Measurements from ENCODE around the gene TUBB3. TPM values are rescaled to one million over a fixed set of nuclear protein-coding genes. Genes with fewer than 3 reads are reported as not detected.

Gene TUBB3
- total RNA-seq, 2 donors from 2014 or later: 3.3 to 4.2 TPM

DNA sequence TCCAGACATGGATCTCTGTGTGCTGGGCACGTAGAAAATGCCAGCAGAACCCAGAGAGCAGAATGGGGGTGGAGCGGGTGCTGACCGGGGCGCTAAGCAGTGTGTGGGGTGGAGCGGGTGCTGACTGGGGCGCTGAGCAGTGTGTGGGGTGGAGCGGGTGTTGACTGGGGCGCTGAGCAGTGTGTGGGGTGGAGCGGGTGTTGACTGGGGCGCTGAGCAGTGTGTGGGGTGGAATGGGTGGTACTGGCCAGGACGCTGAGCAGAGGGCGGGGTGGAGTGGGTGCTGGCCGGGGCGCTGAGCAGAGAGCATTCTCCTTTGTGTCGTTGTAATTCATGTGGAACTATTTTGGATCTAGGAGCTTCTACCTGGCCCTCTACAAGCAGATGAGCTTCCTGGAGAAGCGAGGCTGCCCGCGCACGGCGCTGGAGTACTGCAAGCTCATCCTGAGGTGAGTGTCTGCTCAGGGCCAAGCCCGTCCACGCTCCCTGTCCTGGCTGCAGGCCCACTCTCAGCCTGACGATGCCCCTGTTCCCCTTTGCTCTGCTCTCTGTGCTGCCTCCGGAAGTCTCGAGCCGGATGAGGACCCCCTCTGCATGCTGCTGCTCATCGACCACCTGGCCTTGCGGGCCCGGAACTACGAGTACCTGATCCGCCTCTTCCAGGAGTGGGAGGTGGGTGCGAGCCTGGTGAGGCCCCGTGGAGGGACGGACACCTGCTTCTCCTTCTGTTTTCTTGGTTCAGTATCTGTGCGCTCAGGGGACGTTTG lies 24.8 kb upstream of the TUBB3 start:
- DNase-seq: no peak
- intact Hi-C loops (cut with DNase I, micrococcal nuclease): no loop called here
- peak; percentile 75 for ATAC-seq

DNA sequence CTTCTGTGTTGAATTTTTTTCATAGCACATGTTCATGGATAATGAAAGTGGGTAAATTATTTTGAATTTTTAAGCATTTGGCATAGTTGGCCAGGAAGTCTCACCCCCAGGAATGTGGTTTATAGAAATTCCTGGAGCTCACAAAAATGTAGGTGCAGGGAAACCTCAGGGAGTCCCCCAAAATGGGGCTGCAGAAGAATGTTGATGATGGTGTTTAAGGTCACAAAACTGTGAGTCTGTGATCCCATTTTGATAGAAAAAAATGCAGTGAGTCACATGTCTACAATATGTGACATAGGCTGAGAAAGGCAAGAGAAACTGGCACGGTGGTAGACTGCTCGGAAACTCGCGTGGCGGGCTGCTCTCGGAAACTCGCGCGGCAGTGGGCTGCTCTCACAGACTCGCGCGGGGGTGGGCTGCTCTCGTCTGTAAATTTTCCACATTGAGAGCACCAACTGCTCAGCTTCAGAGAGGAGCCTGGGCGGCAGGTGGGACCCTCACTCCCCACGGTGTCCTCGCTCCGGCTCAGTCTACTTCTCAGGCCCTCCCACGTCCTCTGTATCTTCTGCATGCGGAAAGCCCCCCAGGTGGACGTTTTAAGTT lies 23.2 kb upstream of the TUBB3 start:
- ATAC-seq (no peak), DNase-seq (no peak)
- intact Hi-C loops (cut with DNase I, micrococcal nuclease): no loop called here

DNA sequence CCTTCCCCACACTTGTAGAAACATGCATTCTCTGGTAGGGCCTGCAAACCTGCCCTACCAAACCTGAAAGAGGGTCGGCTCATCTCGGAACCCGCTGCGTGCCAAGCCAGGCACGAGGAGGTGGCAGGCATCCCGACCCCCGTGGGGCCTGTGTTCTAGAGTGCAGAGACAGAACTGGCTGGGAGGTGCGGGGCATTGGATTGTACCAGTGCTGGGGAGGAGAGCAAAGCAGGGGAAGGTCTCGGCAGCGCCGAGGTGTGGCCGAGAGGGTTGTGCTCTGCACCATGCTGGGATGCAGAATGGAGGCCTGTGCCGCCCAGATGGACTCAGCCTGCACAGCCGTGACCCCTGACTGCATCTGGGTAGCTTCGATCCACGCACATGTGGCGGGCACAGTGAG lies 22.3 kb upstream of the TUBB3 start:
- intact Hi-C loops (cut with DNase I, micrococcal nuclease): no loop called here

DNA sequence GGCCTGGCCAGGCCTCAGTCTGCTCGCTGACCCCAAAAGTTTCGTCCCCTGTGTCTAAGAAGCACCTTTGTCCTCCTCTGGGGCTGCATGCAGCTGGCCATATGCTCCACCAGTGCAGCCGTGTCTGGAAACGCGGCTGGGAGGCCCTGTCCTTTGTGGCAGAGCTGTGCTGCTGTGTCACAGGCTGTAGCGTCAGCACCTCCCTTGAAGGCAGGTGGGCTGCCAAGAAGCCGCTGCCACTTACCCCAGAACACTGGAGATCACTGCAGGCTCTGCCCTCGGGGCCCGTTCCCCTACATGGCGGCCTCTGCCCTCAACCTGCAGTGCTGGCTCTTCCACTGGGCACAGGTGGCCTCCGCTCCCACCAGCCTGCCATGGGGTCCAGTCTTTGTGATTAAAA lies 20.2 kb upstream of the TUBB3 start:
- no peak for DNase-seq
- intact Hi-C loops (cut with DNase I, micrococcal nuclease): no loop called here
- no peak for ATAC-seq

More for the DNA sequence above, 22.3 kb upstream of the TUBB3 start:
- DNase-seq: no peak
- ATAC-seq: no peak

DNA sequence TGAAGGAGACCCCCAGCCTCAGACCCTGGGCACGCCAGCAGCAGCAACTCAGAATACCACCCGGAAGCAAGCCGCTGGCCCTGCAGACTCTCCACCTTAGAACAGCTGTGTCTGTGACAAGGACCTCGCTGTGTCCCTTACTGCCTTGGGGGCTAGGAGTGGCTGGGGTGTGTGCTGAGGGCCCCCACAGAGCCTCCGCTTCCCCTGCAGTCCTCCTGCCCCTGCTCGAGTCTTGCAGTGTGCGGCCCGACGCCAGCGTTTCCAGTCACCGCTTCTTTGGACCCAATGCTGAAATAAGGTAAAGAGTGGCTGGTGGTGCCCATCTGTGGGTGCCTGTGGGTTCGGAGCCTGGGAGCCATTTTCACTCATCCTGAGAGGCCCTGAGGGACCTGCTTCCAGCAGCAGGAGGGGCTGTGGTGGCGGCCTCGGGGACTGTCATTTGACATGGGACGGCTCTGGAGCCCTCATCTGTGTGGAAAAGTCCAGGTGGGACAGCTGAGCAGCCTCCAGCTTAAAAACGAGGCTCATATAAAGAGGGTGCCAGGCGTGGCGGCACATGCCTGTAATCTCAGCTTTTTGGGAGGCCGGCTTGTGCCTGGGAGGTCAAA lies 19.1 kb upstream of the TUBB3 start:
- intact Hi-C loops (cut with DNase I, micrococcal nuclease): no loop called here
- DNase-seq (no peak), ATAC-seq (peak; percentile 3)

DNA sequence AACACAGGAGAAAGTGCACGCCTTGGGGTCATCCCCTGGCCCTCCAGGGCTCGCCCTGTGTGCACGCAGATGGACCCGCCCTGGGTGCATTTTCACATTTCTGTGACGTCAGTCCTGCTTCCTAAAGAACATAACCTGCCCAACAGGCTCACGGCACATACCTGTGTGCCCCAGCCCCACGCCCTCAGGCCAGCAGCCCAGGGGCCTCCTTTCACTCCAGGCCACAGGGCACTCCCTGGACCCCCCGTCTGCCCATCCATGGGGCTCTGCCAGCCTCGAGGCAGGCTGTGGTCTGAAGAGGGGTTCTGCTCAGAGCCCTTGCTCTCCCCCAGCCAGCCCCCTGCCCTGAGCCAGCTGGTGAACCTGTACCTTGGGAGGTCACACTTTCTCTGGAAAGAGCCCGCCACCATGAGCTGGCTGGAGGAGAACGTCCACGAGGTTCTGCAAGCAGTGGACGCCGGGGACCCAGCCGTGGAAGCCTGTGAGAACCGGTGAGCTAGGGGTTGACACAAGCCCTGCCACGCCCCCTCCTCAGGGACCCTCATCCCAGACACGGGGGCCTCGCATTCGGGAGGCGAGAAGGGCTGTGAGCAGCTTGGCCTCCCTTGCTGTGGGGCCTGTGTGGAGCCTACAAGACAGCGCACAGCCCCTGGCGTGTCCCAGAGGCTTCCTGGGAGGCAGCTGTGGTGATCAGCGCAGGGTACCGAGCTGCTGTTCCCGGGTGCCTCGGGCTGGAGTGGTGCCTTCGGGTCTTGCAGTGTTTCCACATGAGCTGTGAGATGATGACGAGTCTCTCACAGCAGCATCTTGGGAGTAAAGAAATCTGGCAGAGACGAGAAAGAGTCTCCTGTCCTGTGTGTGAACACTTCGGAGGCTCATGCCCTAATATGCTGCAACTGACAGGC lies 18.3 kb upstream of the TUBB3 start:
- intact Hi-C loops (cut with DNase I, micrococcal nuclease): no loop called here
- ATAC-seq (peak; percentile 17), DNase-seq (no peak)

DNA sequence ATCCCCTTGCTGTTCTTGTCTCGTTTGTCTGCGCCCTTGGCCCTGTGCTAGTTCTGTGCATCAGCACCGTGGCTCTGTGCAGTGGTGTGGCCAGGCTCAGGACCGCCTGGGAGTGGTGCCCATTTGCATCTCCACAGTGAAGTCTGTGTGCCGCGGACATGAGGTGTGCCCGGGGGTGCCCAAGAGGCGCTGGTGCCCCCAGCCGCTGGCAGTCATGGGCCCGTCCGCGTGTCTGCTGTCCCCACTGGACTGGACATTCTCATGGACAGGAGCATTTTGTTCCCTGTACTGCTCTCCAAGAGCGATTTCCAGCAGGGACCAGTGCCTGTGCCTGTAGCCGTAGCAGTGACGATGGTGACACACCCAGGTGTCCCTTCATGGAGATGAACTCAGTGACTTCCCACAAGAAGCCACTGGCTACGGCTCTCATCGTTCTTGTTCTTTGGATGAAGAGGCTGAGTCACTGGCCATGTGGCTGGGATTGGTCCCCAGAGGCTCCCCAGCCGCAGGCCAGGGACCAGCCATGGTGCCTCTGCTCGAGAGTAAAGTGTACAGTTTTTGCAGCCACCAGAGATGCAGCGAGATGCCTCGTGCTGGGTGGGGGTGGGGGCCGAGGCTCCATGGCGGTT lies 17.5 kb upstream of the TUBB3 start:
- DNase-seq: no peak
- intact Hi-C loops (cut with DNase I, micrococcal nuclease): no loop called here
- ATAC-seq: no peak

DNA sequence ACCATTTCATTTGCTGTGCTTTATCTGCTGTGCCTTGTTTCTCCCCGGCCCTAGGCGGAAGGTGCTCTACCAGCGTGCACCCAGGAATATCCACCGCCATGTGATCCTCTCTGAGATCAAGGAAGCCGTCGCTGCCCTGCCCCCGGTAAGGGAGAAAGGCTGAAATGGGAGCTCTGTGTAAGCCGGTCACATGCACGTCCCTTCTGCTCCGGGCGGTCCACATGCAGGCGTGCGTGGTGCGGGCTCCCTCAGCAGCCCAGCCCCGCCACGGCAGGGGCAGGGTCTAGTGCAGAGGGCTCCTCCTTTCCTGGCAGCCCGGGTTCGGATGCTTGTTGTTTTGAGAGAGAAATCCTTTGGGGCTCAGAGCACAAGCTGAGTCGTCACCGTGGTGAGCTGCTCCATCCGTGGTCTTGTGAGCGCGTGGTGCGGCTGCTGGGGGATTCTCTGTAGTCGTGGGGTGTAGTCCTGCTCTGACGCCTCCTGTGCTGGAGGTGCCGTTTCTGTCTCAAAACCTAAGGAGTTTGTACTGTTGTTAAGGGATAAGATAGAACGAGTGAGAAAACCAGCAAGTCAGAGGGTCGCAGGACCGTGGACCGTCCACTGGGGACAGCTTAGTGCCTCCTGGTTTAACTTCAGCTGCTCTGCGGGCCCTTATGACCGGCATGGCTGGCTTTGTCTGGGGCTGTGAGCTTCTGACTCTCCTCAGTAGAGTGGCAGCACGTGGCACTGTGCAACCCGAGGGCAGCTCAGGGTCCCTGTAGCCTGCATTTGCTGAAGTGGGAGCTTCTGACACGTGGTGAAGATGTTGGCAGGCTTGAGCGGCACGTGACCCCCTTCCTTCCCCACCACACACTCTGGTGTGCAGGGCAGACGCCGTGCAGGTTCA lies 16.8 kb upstream of the TUBB3 start:
- intact Hi-C loops (cut with DNase I, micrococcal nuclease): no loop called here
- no peak for ATAC-seq
- no peak for DNase-seq

DNA sequence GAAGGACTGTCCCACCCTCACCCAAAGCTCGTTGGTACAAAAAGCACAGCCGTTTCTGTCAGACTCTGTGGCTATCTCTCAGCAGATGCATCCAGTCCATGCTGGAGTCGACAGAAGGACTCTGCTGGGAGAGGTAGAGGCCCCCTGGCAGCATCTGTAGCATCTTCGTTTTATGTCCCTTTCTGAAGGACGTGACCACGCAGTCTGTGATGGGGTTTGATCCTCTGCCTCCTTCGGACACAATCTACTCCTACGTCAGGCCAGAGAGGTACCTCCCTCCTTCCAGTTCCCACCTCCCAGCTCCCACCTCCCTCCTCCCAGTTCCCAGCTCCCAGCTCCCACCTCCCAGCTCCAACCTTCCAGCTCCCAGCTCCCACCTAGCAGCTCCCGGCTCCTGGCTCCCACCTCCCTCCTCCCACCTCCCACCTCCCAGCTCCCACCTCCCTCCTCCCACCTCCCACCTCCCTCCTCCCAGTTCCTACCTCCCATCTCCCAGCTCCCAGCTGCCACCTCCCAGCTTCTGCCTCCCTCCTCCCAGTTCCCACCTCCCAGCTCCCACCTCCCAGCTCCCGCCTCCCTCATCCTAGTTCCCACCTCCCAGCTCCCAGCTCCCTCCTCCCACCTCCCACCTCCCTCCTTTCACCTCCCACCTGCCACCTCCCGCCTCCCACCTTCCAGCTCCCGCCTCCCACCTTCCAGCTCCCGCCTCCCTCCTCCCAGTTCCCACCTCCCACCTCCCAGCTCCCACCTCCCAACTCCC lies 15.9 kb upstream of the TUBB3 start:
- no peak for DNase-seq
- ATAC-seq: no peak
- intact Hi-C loops (cut with DNase I, micrococcal nuclease): no loop called here

DNA sequence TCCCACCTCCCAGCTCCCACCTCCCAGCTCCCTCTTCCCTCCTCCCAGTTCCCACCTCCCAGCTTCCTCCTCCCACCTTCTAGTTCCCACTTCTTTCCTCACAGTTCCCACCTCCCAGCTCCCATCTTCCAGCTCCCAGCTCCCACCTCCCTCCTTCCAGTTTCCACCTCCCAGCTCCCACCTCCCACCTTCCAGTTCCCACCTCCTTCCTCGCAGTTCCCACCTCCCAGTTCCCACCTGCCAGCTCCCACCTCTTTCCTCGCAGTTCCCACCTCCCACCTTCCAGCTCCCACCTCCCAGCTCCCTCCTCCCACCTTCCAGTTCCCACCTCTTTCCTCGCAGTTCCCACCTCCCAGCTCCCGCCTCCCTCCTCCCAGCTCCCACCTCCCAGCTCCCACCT lies 14.9 kb upstream of the TUBB3 start:
- intact Hi-C loops (cut with DNase I, micrococcal nuclease): no loop called here
- no peak for ATAC-seq
- DNase-seq: no peak

DNA sequence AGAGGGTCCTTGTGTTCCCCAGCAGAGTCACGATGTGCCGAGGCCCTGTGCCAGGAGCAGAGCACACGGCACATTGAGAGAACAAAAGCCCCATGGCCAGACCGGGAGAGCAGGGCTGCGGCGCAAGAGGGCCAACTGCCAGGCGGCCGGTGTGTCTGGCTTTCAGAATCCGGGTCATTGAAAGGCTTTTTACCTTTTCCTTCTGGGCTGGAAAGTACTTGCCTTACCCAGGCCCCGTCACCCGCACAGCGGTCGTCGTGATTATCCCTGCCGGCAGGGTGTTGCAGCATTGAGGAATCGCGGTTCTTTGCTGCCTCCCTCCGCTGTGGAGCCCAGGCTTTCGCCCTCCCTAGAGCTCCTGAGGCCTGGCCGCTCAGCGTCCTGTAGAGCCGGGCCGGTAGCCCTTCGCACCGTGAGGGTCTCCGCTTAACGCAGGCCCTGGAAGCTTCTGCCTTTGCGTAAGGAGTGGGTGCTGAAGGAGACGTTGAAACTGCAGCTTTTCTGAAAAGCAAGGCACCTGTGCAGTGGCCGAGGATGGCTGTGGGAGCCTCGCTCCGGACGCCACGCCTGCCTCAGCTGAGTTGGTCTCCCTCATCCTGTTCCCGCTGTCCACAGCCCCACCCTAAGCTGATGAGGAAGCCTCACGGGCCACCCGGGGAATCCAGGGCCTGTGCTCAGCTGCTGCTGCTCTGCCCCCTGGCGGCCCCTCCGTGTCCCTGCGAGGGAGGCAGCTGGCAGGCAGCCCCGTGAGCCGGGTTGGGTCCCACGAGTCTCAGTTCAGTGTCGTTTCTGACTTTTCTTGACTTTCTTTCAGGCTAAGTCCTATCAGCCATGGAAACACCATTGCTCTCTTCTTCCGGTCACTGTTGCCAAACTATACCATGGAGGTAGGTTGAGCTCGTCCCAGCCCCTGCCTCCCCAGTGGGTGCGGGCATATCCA lies 13.1 kb upstream of the TUBB3 start:
- peak; percentile 77 to 84 for DNase-seq
- intact Hi-C loops (cut with DNase I, micrococcal nuclease): no loop called here
- peak; percentile 90 for ATAC-seq

DNA sequence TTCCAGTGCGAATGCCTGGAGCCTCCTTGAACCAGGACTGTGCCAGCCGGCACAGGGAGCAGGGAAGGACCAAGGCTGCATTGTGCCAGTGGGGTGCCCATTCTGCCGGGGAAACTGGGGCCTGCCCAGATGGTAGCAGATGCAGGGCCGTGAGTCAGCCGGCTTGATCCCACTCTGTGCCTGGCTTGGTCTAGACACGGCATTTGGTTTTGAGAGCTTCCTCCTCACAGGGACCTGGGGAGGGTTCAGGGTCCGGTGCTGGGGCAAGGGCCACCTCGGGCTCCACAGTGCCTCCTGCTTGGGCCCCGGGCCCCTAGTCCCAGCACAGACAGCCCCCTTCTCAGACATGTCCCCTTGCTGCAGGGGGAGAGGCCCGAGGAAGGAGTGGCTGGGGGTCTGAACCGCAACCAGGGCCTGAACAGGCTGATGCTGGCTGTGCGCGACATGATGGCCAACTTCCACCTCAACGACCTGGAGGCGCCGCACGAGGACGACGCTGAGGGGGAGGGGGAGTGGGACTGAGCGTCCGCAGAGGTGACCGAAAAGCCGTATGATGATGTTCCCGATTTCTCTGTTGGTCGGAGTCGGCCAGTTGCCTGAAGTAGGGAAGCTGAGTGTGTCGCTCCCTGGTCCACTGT lies 12.3 kb upstream of the TUBB3 start:
- peak; percentile 6 for ATAC-seq
- intact Hi-C loops (cut with DNase I, micrococcal nuclease): no loop called here
- DNase-seq: no peak

DNA sequence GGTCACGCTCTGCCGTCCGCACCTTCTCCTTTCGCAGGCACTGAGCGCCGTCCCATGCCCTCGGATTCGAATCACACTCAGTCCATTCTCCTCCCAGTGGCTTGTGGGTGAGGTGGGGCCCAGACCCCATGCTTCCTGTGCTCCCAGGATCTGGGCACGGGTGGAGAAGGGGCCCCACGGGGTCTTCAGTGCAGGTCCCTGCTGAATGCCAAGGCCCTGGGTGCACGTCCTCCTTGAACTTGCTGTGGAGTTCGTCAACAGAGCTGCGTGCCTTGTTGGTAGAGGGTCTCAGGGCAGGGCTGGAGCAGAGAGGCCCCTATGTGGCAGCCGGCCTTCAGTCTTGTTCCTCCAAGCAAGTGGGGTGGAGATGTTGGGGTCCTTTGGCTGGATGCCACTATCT lies 11.8 kb upstream of the TUBB3 start:
- intact Hi-C loops (cut with DNase I, micrococcal nuclease): no loop called here
- ATAC-seq: no peak
- DNase-seq: no peak

DNA sequence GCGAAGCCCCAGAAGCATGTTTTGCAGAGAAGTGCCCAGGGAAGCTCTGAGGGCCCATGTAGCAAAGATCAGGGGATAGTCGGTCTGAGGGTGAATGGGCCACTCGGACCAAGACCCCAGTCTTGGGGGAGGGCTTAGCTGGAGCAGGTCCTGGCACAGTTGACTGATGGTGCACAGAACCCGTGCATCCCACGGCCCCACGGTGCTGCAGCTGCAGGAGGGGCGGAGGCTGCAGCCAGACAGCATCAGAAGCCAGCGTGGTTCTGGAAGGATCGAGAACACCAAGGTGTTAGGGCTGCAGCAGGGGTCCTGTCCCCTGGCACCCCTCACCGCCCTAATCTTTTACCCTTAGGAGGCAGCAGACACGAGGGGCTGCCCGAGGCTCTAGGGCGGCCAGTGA lies 11.0 kb upstream of the TUBB3 start:
- intact Hi-C loops (cut with DNase I, micrococcal nuclease): no loop called here
- ATAC-seq (no peak), DNase-seq (no peak)

DNA sequence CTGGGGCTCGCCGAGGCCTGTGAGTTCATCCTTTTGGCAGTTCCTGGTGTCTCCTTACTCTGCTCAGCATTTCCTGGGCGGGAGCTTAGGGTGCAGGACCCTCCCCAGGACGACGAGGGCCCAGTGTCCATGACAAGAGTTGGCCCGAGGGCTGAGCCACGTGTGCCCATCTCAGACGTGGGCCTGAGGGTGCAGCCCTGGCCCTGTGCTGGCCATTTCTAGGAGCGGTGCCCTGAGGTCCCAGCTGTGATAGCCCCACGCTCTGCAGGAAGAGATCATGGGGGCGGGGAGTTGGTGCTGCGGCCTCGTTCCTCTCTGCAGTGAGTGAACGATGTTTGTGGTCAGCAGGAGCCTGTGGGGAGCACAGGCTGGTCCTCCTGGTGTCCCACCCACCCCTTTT lies 10.5 kb upstream of the TUBB3 start:
- intact Hi-C loops (cut with DNase I, micrococcal nuclease): no loop called here
- ATAC-seq: no peak
- DNase-seq: no peak
